NCI-H1930 (cell line): ENCODE measurements around the gene SIGLEC8.
"Not testable (repeated sequence)": the region's sequence is repeated elsewhere in the genome, so short reads cannot be mapped to it uniquely, and the experiment has no call there.

ENCODE experiments used
- DNase-seq, 2 experiments: peaks; one replicate each; lab custom pipeline; 2025; lab: John Stamatoyannopoulos, UW

The SIGLEC8 gene

GRCh38 chr19:51458051-51458645, at the start of gene SIGLEC8:
TSS of gene SIGLEC8 (minus strand) at chr19:51458454. CDS start at chr19:51458387, 67 bp downstream.
- no peak for DNase-seq

GRCh38 chr19:51507640-51508058, 49.4 kb upstream of the SIGLEC8 start:
- no peak for DNase-seq

- no peak for DNase-seq
These were observed 48.9 kb upstream of the SIGLEC8 start for GRCh38 chr19:51507192-51507591.

- DNase-seq = no peak
These were observed 47.6 kb upstream of the SIGLEC8 start for GRCh38 chr19:51505904-51506303.

GRCh38 chr19:51503896-51504295, 45.6 kb upstream of the SIGLEC8 start:
- DNase-seq = no peak

- no peak for DNase-seq
These were observed 45.1 kb upstream of the SIGLEC8 start for GRCh38 chr19:51503286-51503817.

- no peak for DNase-seq
These were observed 43.5 kb upstream of the SIGLEC8 start, which contains the start of gene SIGLEC12 for GRCh38 chr19:51501594-51502263. TSS of gene SIGLEC12 (minus strand) at chr19:51501800. CDS start at chr19:51501733, 67 bp downstream.

- DNase-seq = not testable (repeated sequence)
These were observed 42.7 kb upstream of the SIGLEC8 start for GRCh38 chr19:51500931-51501330.

GRCh38 chr19:51497666-51498065, 39.4 kb upstream of the SIGLEC8 start:
- DNase-seq = no peak

GRCh38 chr19:51493776-51494175, 35.5 kb upstream of the SIGLEC8 start:
- no peak for DNase-seq

- no peak for DNase-seq
These were observed 33.3 kb upstream of the SIGLEC8 start for GRCh38 chr19:51491586-51491985.

- peak; percentile 32 to 78 for DNase-seq
These were observed 32.4 kb upstream of the SIGLEC8 start for GRCh38 chr19:51490676-51491075.

GRCh38 chr19:51489113-51489512, 30.9 kb upstream of the SIGLEC8 start:
- DNase-seq = no peak

GRCh38 chr19:51488491-51488890, 30.2 kb upstream of the SIGLEC8 start:
- DNase-seq = no peak

GRCh38 chr19:51485960-51486660, 27.9 kb upstream of the SIGLEC8 start:
- no peak for DNase-seq

GRCh38 chr19:51480590-51480989, 22.3 kb upstream of the SIGLEC8 start:
- DNase-seq = no peak

GRCh38 chr19:51479531-51480331, 21.5 kb upstream of the SIGLEC8 start:
- no peak for DNase-seq

- no peak for DNase-seq
These were observed 20.4 kb upstream of the SIGLEC8 start, which contains the start of gene CEACAM18 for GRCh38 chr19:51478381-51479234. TSS of gene CEACAM18 (plus strand) at chr19:51478539.

- DNase-seq = no peak
These were observed 19.1 kb upstream of the SIGLEC8 start for GRCh38 chr19:51477344-51477743.

GRCh38 chr19:51476164-51476563, 17.9 kb upstream of the SIGLEC8 start:
- no peak for DNase-seq
